Immature natural killer cell (primary cell): ENCODE data around the gene ACTBL2. TPM values are rescaled to one million over a fixed set of nuclear protein-coding genes. Genes with fewer than 3 reads are reported as not detected.

Experiments
- DNase-seq, 3 donors: peaks; one replicate each; pipeline ENCODE4 v3.0.0; 2022; ENCODE audit warnings: mixed read lengths in 1 of 3
- H3K27ac Mint-ChIP-seq, 6 donors: one replicate each; pipeline ENCODE4 v1.8.0; 2020; ENCODE audit warnings: mixed read lengths in 6 of 6, mild to moderate bottlenecking in 5 of 6, inconsistent platforms in 4 of 6, moderate library complexity in 3 of 6
- H3K27me3 Mint-ChIP-seq, 3 donors: one replicate each; pipeline ENCODE4 v1.8.0; 2020 to 2021; ENCODE audit warnings: low read depth in 3 of 3, mild to moderate bottlenecking in 3 of 3, mixed read lengths in 3 of 3, moderate library complexity in 3 of 3, inconsistent platforms in 1 of 3
- H3K36me3 Mint-ChIP-seq, 3 donors: one replicate each; pipeline ENCODE4 v1.8.0; 2020; ENCODE audit warnings: mixed read lengths in 3 of 3, inconsistent platforms in 2 of 3, mild to moderate bottlenecking in 2 of 3
- H3K4me1 Mint-ChIP-seq, 2 donors: one replicate each; pipeline ENCODE4 v1.8.0; 2020; ENCODE audit warnings: inconsistent platforms in 2 of 2, mild to moderate bottlenecking in 2 of 2, mixed read lengths in 2 of 2, moderate library complexity in 1 of 2
- H3K4me3 Mint-ChIP-seq, 5 donors: one replicate each; pipeline ENCODE4 v1.8.0; 2020; ENCODE audit warnings: mild to moderate bottlenecking in 5 of 5, mixed read lengths in 5 of 5, inconsistent platforms in 3 of 5, moderate library complexity in 3 of 5
- H3K9me3 Mint-ChIP-seq, 6 donors: one replicate each; pipeline ENCODE4 v1.8.0; 2020; ENCODE audit warnings: mild to moderate bottlenecking in 6 of 6, mixed read lengths in 6 of 6, inconsistent platforms in 4 of 6, moderate library complexity in 3 of 6
- polyA plus RNA-seq, 3 donors: library from polyadenylated mRNA; unstranded; fragments of 300-500 nt; fragmentation: Illumina TruSeq; gene quantifications; one replicate each; pipeline ENCODE4 v1.2.3, GENCODE V29; 2021

The ACTBL2 gene
- polyA plus RNA-seq, 3 donors from 2014 or later: not detected

DNA sequence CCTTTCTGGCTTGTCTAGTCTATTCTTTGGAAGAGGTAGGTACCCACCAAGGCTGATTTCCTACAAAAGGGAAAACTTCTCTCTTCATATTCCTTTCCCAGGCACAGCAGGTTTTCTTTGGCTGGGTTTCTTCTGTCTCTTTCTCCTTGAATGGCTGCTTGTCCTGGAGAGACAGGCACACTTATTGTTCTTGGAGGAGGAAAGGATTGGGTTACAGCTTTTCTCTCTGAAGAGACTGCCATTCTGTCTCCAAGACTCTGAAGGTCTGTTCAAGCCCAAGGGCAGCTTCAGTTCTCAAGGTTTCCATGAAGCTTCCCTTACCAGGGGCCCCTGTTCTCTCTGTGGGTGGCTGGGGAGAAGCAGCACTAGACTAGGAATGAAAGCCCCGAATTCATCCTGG, 33.9 kb downstream of the ACTBL2 start:
- no peak overlapping the region for H3K27ac Mint-ChIP-seq
- no peak for DNase-seq
- peaks cover 0 to 7% (median 2%) of the 10 kb centered on the region in 3 donors for H3K27me3 Mint-ChIP-seq
- no peaks in the 10 kb centered on the region for H3K4me1 Mint-ChIP-seq
- H3K4me3 Mint-ChIP-seq: no peak overlapping the region
- no peaks in the 10 kb centered on the region for H3K36me3 Mint-ChIP-seq
- peaks cover 0 to 3% (median 0%) of the 10 kb centered on the region in 6 donors for H3K9me3 Mint-ChIP-seq

DNA sequence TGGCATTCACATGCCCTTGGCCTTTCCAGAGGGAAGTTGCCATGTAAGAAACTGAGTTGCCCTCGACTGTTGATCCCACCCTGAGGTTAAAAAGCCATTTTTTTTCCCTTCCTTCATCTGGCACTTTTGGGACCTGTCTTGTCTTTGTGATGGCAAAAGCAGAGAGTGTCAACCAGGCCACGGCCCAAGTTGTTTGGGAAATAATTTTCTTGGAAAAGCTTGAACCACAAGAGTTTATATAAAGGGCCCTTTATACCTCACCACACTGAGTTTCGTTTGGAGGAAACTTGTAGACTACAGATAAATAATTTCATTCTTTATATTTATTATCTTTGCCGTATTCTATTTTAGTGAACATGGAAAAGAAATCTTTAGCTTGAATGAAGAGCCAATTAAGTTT, 34.3 kb downstream of the ACTBL2 start:
- no peak overlapping the region for H3K4me3 Mint-ChIP-seq
- no peak overlapping the region for H3K27ac Mint-ChIP-seq
- H3K9me3 Mint-ChIP-seq: peaks cover 0 to 3% (median 0%) of the 10 kb centered on the region in 6 donors
- H3K27me3 Mint-ChIP-seq: peaks cover 0 to 7% (median 0%) of the 10 kb centered on the region in 3 donors
- no peaks in the 10 kb centered on the region for H3K4me1 Mint-ChIP-seq
- no peak for DNase-seq
- H3K36me3 Mint-ChIP-seq: no peaks in the 10 kb centered on the region

DNA sequence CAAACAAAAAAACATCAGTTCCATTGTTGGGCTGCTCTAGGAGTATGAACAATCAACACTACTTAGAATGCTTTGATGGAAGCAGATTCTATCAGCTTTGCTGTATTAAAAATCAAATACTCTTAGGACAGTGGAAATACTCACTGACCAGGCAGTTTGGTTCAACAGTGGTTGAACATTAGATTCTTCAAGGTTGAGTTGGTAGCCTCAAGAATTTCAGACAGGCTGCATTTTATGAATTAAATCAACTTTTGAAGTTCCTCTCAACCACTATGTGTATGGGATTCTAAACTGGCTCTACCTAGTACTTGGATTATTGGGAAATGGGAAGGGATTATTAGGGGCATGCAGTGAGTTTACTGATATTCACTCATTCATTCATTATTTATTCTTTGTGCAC, 35.0 kb downstream of the ACTBL2 start:
- no peaks in the 10 kb centered on the region for H3K4me1 Mint-ChIP-seq
- peaks cover 0 to 7% (median 0%) of the 10 kb centered on the region in 3 donors for H3K27me3 Mint-ChIP-seq
- no peaks in the 10 kb centered on the region for H3K36me3 Mint-ChIP-seq
- no peak overlapping the region for H3K27ac Mint-ChIP-seq
- H3K4me3 Mint-ChIP-seq: no peak overlapping the region
- peaks cover 0 to 3% (median 0%) of the 10 kb centered on the region in 6 donors for H3K9me3 Mint-ChIP-seq
- no peak for DNase-seq

DNA sequence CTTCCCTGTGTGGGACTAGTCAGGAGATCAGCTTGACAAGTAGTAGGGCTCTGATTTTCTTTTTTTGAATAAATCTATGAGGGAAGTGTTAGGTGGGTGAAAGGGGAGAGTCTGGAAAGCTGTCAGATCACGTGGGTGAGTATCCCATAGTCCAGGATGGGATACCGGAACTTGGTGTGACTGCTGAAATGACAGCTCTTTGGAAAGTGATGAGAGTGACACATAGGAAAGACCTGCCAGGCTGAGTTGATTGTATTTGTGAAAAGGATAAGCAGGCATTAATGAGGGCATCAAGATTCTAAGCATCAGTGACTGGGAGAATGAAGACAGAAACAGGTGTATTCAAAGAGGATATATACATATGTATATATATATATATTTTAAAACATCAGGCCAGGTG, 35.6 kb downstream of the ACTBL2 start:
- peaks cover 0 to 7% (median 0%) of the 10 kb centered on the region in 3 donors for H3K27me3 Mint-ChIP-seq
- no peaks in the 10 kb centered on the region for H3K4me1 Mint-ChIP-seq
- no peak for DNase-seq
- peaks cover 0 to 3% (median 0%) of the 10 kb centered on the region in 6 donors for H3K9me3 Mint-ChIP-seq
- no peaks in the 10 kb centered on the region for H3K36me3 Mint-ChIP-seq
- H3K4me3 Mint-ChIP-seq: no peak overlapping the region
- H3K27ac Mint-ChIP-seq: no peak overlapping the region

DNA sequence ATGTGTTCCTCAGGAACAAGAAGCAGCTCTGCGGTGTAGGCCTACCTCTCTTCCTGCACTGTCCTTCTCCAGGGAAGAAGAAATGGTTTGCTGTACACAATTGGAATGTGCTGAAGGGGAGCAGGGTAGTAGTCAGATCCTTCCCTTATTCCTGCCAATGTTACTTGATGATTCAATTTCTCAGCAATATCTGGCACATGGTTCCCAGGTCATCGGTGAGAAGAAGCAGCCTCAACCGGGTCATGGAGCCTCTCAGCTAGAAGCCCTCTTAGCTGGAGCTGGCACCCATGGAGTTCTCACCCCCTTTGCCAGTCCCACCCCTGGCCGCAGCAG, 36.9 kb downstream of the ACTBL2 start:
- Mint-ChIP-seq H3K27me3 (peaks cover 0 to 7% (median 0%) of the 10 kb centered on the region in 3 donors), H3K27ac (no peak overlapping the region), H3K9me3 (peaks cover 0 to 3% (median 0%) of the 10 kb centered on the region in 6 donors), H3K36me3 (no peaks in the 10 kb centered on the region), H3K4me3 (no peak overlapping the region), H3K4me1 (no peaks in the 10 kb centered on the region)
- no peak for DNase-seq

DNA sequence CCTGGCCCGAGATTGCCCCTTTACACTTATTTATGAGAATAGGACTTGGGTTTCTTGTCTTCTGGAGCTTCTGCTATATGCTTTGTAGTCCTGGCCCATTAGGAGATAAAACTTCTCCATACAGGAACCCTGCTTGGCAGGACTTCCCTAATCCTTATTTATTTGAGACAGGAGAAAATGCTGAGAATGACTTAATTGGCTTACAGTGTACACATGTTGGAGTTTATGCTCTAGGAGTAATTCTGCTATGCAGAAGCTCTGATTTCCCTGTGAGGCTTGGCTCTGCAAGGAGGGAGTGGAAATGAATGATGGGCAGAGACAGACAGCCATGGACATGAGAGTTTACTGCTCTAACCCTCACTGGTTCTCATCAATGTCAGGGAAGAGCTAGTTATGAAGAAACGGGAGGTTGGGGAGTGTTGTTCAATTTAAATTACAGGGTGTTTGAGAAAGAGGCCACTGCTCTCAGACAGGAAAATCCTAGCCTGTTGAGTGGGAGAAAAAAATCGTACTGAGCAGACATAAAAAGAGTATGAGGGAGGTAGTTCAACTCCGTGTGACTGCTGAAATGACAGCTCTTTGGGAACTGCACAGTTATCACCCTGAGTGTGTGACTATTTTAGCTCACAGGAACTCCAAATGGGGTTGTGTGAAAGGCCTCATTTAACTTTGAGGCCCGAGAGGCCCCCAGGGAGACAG, 37.5 kb downstream of the ACTBL2 start:
- Mint-ChIP-seq H3K4me1 (no peaks in the 10 kb centered on the region), H3K9me3 (peaks cover 0 to 3% (median 0%) of the 10 kb centered on the region in 6 donors), H3K36me3 (no peaks in the 10 kb centered on the region), H3K27ac (no peak overlapping the region), H3K27me3 (peaks cover 0 to 7% (median 2%) of the 10 kb centered on the region in 3 donors), H3K4me3 (no peak overlapping the region)
- no peak for DNase-seq

DNA sequence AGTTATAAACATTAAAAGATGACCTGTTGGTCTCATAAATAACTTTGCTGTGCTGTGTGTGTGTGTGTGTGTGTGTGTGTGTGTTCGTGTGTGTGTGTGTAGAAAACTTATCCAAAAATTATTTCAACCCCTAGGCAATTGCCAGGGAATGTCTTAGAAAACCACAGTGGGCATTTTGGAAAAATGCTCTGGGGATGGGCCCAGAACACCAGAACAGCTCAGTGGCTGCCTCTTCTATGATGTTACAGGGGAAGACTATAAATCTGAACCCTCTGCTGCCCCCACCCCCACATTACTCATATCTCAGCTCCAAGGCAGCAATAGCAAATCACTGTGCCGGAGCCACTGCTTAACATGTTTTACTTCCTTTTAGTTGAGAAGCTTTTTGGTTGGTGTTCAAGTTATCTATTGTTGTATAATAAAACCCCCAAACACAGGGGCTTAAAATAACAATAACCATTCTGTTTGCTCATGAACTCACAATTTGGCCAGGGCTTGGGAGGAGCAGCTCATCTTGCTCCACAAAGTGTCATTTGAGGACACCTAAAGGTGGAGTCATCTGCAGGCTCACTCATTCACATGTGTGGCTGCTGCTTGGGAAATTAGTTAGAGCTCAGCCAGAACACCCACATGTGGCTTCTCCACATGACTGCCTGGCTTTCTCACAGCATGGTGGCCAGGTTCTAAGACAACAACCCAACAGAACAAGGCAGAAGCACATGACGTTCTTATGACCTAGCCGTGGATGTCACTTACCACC, 40.4 kb downstream of the ACTBL2 start:
- Mint-ChIP-seq H3K36me3 (no peaks in the 10 kb centered on the region), H3K4me3 (no peak overlapping the region), H3K4me1 (no peaks in the 10 kb centered on the region), H3K27ac (no peak overlapping the region), H3K9me3 (no peaks in the 10 kb centered on the region), H3K27me3 (peaks cover 0 to 5% (median 4%) of the 10 kb centered on the region in 3 donors)
- no peak for DNase-seq

DNA sequence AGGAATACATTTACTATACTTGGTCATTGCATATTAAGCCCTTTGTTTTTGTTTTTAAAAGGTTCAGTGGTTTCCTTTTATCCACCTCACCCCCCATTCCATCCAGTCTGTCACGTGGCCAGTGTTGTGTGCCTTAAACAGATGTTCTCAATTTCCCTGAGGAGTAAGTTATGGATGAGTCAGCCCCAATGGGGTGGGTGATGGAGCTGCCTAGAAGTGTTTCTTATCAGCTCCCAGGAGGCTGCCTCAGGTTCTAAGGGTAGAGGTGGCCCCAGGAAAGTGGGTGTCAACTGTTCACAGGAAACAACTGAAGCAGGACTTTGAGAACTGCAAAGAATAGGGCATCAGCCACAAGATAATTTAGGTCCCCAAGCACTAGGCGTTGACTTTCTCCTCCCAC, 41.1 kb downstream of the ACTBL2 start:
- peaks cover 2 to 6% (median 3%) of the 10 kb centered on the region in 3 donors for H3K27me3 Mint-ChIP-seq
- no peaks in the 10 kb centered on the region for H3K36me3 Mint-ChIP-seq
- H3K4me1 Mint-ChIP-seq: no peaks in the 10 kb centered on the region
- H3K4me3 Mint-ChIP-seq: no peak overlapping the region
- no peak for DNase-seq
- H3K27ac Mint-ChIP-seq: no peak overlapping the region
- H3K9me3 Mint-ChIP-seq: no peaks in the 10 kb centered on the region

DNA sequence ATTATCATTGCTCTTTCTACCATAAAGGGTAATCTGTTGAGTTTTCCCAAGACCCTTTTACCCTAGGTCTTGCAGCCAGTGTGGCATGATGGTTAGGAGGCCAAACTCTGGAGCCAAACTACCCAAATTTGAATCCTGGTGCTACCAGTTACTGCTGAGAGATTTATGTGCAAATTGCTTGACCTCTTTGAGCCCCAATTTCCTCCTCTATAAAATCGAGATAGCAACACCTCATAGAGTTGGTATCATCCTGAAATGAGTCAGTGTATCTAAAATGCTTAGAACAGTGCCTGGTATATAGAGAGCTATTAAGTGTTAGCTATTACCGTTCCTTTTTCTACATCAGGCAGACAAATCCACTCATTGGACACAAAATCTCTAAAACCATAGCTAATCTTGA, 43.0 kb downstream of the ACTBL2 start:
- H3K36me3 Mint-ChIP-seq: no peaks in the 10 kb centered on the region

DNA sequence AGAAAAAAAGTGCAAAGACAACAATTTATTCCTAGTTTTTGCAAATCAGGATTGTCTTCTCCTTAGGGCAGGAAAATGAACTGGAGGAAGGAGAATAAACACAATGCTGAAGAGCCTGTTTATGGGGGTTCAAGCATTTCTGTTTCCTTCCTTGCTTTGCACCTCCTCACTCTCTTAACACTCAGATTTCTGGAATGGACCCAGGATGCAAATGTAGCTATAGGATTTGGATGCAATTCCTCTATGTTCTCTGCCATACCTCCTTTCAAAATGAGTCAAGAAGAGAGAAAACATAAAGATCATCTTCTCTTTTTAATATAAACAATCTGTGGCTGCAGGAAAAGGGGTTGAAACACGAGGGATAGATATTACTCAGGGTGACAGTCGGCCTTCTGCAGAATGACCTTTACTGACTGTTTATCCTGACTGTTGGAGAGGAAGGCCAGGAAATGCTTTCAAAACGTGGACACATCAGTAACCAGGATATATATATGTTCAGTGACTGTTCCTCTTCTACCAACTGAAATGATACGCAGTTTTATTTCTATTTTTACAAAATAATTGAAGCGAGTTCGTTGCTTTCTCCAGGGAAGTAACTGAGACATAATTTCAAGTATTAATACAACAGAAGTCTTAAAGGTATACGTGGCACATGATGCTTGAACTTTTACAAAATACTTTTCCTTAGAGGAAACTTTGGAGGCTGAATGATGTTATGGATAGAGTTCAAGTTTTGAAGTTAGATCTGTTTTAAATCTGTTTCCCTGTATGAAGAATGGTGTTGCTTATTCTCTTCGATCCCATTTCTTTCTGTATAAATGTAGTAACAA, 44.4 kb downstream of the ACTBL2 start:
- DNase-seq: no peak
- Mint-ChIP-seq H3K27me3 (peaks cover 2 to 6% (median 3%) of the 10 kb centered on the region in 3 donors), H3K36me3 (no peaks in the 10 kb centered on the region), H3K4me1 (no peaks in the 10 kb centered on the region), H3K4me3 (no peak overlapping the region), H3K27ac (no peak overlapping the region), H3K9me3 (no peaks in the 10 kb centered on the region)

More for the DNA sequence above, 43.0 kb downstream of the ACTBL2 start:
- Mint-ChIP-seq H3K4me3 (no peak overlapping the region), H3K27me3 (peaks cover 2 to 6% (median 3%) of the 10 kb centered on the region in 3 donors), H3K9me3 (no peaks in the 10 kb centered on the region), H3K27ac (no peak overlapping the region), H3K4me1 (no peaks in the 10 kb centered on the region)
- no peak for DNase-seq

DNA sequence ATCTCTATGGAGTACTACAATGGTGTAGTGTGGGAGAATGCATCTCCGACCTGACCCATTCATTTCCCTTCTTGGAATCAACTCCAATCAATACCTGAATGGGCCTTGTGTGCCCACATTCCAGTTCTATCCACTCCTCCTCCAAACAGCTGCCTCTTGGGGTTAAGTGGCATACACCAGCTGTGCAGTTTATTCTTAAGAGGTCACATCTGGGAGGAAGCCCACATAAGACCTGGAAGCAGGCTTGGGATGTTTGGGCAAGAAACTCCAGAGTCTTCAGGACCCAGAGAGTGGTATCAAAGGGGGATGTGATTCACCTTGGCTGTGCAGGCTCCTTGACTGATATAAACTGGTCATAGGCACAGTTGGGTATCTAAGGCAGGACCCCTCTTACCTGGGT, 46.0 kb downstream of the ACTBL2 start:
- Mint-ChIP-seq H3K4me1 (no peaks in the 10 kb centered on the region), H3K27ac (no peak overlapping the region), H3K27me3 (peaks cover 2 to 6% (median 3%) of the 10 kb centered on the region in 3 donors), H3K36me3 (no peaks in the 10 kb centered on the region), H3K4me3 (no peak overlapping the region), H3K9me3 (no peaks in the 10 kb centered on the region)
- no peak for DNase-seq

DNA sequence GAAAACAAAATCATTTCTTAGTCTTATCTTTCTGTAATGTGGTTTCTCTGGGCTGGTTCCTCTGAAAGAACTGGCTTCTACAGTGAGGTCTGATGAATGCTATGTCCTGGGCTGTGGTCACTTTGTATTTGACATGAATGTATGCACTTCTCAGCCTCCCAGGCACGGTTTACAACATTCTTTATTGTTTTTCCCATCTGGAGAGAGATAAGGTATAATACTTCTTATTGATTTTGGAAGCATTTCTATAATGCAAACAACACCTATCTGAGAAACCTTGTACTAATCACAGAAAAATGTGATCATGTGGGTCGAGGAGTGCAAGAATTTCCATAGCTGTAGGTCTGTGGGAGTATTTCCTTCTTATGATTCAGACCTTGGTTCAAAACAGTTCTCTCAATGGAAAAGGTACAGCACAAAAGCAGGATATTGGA, 46.9 kb downstream of the ACTBL2 start:
- Mint-ChIP-seq H3K4me3 (no peak overlapping the region), H3K27ac (no peak overlapping the region), H3K36me3 (no peaks in the 10 kb centered on the region), H3K27me3 (peaks cover 2 to 6% (median 3%) of the 10 kb centered on the region in 3 donors), H3K9me3 (no peaks in the 10 kb centered on the region), H3K4me1 (no peaks in the 10 kb centered on the region)
- no peak for DNase-seq

DNA sequence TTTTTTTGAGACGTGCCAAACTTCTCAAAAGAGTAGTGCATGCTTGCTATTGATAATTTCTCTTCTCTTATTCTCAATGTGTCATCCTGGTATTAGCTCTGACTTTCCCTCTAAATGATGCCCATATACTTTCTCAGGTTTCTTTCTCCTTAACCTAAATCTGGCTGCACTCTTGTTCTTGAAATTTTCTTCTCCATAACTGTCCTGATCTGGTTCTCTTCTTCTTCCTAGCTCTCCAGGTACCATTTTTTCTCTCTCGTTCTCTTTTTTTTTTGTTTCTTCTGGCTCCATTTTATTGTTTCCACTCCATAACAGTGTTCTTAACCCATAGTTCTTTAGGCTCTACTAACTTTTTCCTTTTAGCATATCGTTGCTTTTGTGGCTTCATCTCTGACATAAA, 47.9 kb downstream of the ACTBL2 start:
- Mint-ChIP-seq H3K36me3 (no peaks in the 10 kb centered on the region), H3K27me3 (peaks cover 0 to 3% (median 3%) of the 10 kb centered on the region in 3 donors), H3K27ac (no peak overlapping the region), H3K9me3 (no peaks in the 10 kb centered on the region), H3K4me3 (no peak overlapping the region), H3K4me1 (no peaks in the 10 kb centered on the region)
- DNase-seq: no peak

DNA sequence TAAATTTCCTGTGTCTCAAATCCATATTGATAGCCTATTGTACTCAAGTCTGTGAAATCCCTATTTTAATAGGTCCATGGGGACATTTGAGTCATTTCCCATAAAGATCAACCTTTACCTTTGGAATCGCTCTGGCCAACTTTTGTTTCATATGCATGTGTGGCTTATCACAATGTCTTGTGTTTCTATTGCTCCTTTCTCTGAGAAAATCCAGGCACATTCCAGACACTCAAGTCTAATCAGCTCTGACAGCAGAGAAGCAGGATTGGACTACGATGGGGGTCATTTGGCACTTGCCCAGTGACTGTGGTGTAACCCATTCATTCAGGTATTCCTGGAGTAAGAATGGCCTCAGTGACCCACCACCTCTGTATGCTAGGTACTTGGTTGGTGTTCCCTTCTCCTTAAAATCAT, 48.4 kb downstream of the ACTBL2 start:
- Mint-ChIP-seq H3K36me3 (no peaks in the 10 kb centered on the region), H3K4me1 (no peaks in the 10 kb centered on the region), H3K27ac (no peak overlapping the region), H3K27me3 (peaks cover 0 to 3% (median 3%) of the 10 kb centered on the region in 3 donors), H3K4me3 (no peak overlapping the region), H3K9me3 (no peaks in the 10 kb centered on the region)
- no peak for DNase-seq
